Activated naive CD8-positive, alpha-beta T cell treated with anti-CD3 and anti-CD28 coated beads, Interleukin-2, amount 50 U/mL, for 16 hours (primary cell): ENCODE measurements around the gene PEAK3.

Experiments
- DNase-seq: peaks from one replicate; pipeline ENCODE4 v3.0.0-alpha.2; 2020; ENCODE audit warnings: low read depth, low spot score

PEAK3 gene

GRCh38 chr19:2237051-2237868, 44.7 kb downstream of the PEAK3 start:
- no peak for DNase-seq

GRCh38 chr19:2236314-2237050, 45.5 kb downstream of the PEAK3 start, which contains the start of the genes PLEKHJ1 and SF3A2:
Gene PLEKHJ1 (minus strand): TSS chr19:2236329. CDS start chr19:2236248, 81 bp downstream.
Gene SF3A2 (plus strand): TSS chr19:2236824. CDS start chr19:2243419, 6,595 bp downstream.
- peak; percentile 95 for DNase-seq

GRCh38 chr19:2236064-2236313, 46.0 kb downstream of the PEAK3 start:
- DNase-seq = no peak

- no peak for DNase-seq
These were observed 46.5 kb downstream of the PEAK3 start for GRCh38 chr19:2235381-2236063.

GRCh38 chr19:2234996-2235380, 47.0 kb downstream of the PEAK3 start:
- no peak for DNase-seq

GRCh38 chr19:2233601-2234280, 48.2 kb downstream of the PEAK3 start:
- DNase-seq = no peak

GRCh38 chr19:2232286-2233151, 49.5 kb downstream of the PEAK3 start:
- DNase-seq = no peak

- no peak for DNase-seq
These were observed 50.3 kb downstream of the PEAK3 start for GRCh38 chr19:2231621-2232221.

- DNase-seq = no peak
These were observed 51.0 kb downstream of the PEAK3 start for GRCh38 chr19:2230807-2231533.

- no peak for DNase-seq
These were observed 51.9 kb downstream of the PEAK3 start for GRCh38 chr19:2230033-2230531.

GRCh38 chr19:2229103-2230032, 52.6 kb downstream of the PEAK3 start:
- DNase-seq = no peak

GRCh38 chr19:2228157-2229030, 53.6 kb downstream of the PEAK3 start:
- no peak for DNase-seq

GRCh38 chr19:2227415-2228156, 54.4 kb downstream of the PEAK3 start:
- no peak for DNase-seq

GRCh38 chr19:2226840-2227360, 55.1 kb downstream of the PEAK3 start:
- no peak for DNase-seq

- DNase-seq = no peak
These were observed 55.7 kb downstream of the PEAK3 start for GRCh38 chr19:2226051-2226839.
